SK-N-SH treated with all-trans-retinoic acid at 6 μM for 48 hours (cell line): ENCODE results near the gene FANCI.

Experiments used
- ATAC-seq: fragments of 200-7000 bp; cut with Tn5 transposase; 3 replicates; pipeline ENCODE4 v1.9.1; 2020; ENCODE audit warnings: mild to moderate bottlenecking, moderate library complexity
- ARNTL ChIP-seq: fragments of 450-650 bp; formaldehyde crosslinking; IDR thresholded peaks from 2 replicates; pipeline ENCODE4 v1.5.0; 2020; ENCODE audit warnings: low read depth, mild to moderate bottlenecking, moderate library complexity, borderline replicate concordance
- BACH2 ChIP-seq: fragments of 250-450 bp; sonication (Bioruptor Pico); IDR thresholded peaks from 2 replicates; pipeline ENCODE4 v1.9.0; 2021; ENCODE audit warnings: mild to moderate bottlenecking, borderline replicate concordance
- CSDC2 ChIP-seq: fragments of 250-450 bp; sonication (Bioruptor Pico); IDR thresholded peaks from 2 replicates; pipeline ENCODE4 v1.5.0; 2020; ENCODE audit warnings: mild to moderate bottlenecking, moderate library complexity
- ESRRG ChIP-seq: fragments of 250-450 bp; sonication (Bioruptor Pico); IDR thresholded peaks from 2 replicates; pipeline ENCODE4 v1.6.1; 2021; ENCODE audit warnings: mild to moderate bottlenecking
- GLIS3 ChIP-seq: fragments of 250-450 bp; sonication (Bioruptor Pico); IDR thresholded peaks from 2 replicates; pipeline ENCODE4 v1.5.0; 2020; ENCODE audit warnings: mild to moderate bottlenecking, moderate library complexity
- ISL1 ChIP-seq: fragments of 250-450 bp; sonication (Bioruptor Pico); IDR thresholded peaks from 2 replicates; pipeline ENCODE4 v2.1.2; 2022; ENCODE audit warnings: mild to moderate bottlenecking, moderate library complexity
- OSR1 ChIP-seq: fragments of 250-450 bp; sonication (Bioruptor Pico); IDR thresholded peaks from 2 replicates; pipeline ENCODE4 v1.8.0; 2022; ENCODE audit warnings: moderate library complexity, mild to moderate bottlenecking, inconsistent platforms
- POU6F1 ChIP-seq: fragments of 250-450 bp; sonication (Bioruptor Pico); IDR thresholded peaks from 2 replicates; pipeline ENCODE4 v1.8.0; 2021; ENCODE audit warnings: low read depth, mild to moderate bottlenecking, moderate library complexity, borderline replicate concordance
- PPARA ChIP-seq: fragments of 250-450 bp; sonication (Bioruptor Pico); IDR thresholded peaks from 2 replicates; pipeline ENCODE4 v1.5.0; 2020; ENCODE audit warnings: mild to moderate bottlenecking, borderline replicate concordance
- RARB ChIP-seq: fragments of 250-450 bp; sonication (Bioruptor Pico); IDR thresholded peaks from 2 replicates; pipeline ENCODE4 v1.8.0; 2021; ENCODE audit warnings: mild to moderate bottlenecking, moderate library complexity
- SNAI2 ChIP-seq: fragments of 250-450 bp; sonication (Bioruptor Pico); IDR thresholded peaks from 2 replicates; pipeline ENCODE4 v1.5.0; 2020; ENCODE audit warnings: mild to moderate bottlenecking, moderate library complexity
- TCF4 ChIP-seq: fragments of 250-450 bp; sonication (Bioruptor Pico); IDR thresholded peaks from 2 replicates; pipeline ENCODE4 v1.8.0; 2021; ENCODE audit warnings: mild to moderate bottlenecking, moderate library complexity, borderline replicate concordance
- TOX ChIP-seq: fragments of 250-450 bp; sonication (Bioruptor Pico); IDR thresholded peaks from 2 replicates; pipeline ENCODE4 v1.8.0; 2021; ENCODE audit warnings: mild to moderate bottlenecking, moderate library complexity, borderline replicate concordance
- TSHZ2 ChIP-seq: fragments of 250-450 bp; sonication (Bioruptor Pico); IDR thresholded peaks from 2 replicates; pipeline ENCODE4 v1.5.0; 2020; ENCODE audit warnings: mild to moderate bottlenecking, moderate library complexity
- ZC3H10 ChIP-seq: fragments of 250-450 bp; sonication (Bioruptor Pico); IDR thresholded peaks from 2 replicates; pipeline ENCODE4 v1.5.1; 2021; ENCODE audit warnings: mild to moderate bottlenecking, moderate library complexity
- ZFP3 ChIP-seq: fragments of 250-450 bp; sonication (Bioruptor Pico); IDR thresholded peaks from 2 replicates; pipeline ENCODE4 v1.5.0; 2020; ENCODE audit warnings: mild to moderate bottlenecking, moderate library complexity
- ZFP30 ChIP-seq: fragments of 450-650 bp; formaldehyde crosslinking; IDR thresholded peaks from 2 replicates; pipeline ENCODE4 v1.5.0; 2022; ENCODE audit warnings: mild to moderate bottlenecking, moderate library complexity
- ZNF565 ChIP-seq: fragments of 450-650 bp; formaldehyde crosslinking; conservative IDR thresholded peaks from 2 replicates; pipeline ENCODE4 v1.5.0; 2020; ENCODE audit warnings: low read depth, mild to moderate bottlenecking, moderate library complexity
- ZNF70 ChIP-seq: fragments of 450-650 bp; formaldehyde crosslinking; IDR thresholded peaks from 2 replicates; pipeline ENCODE4 v1.5.0; 2020; ENCODE audit warnings: mild to moderate bottlenecking, moderate library complexity
- ZNF8 ChIP-seq: fragments of 450-650 bp; formaldehyde crosslinking; IDR thresholded peaks from 2 replicates; pipeline ENCODE4 v1.5.0; 2020; ENCODE audit warnings: mild to moderate bottlenecking, moderate library complexity
- TF ChIP-seq, protein P1 (sequence below): fragments of 250-450 bp; sonication (Bioruptor Pico); IDR thresholded peaks from 2 replicates; pipeline ENCODE4 v1.5.1; 2021; ENCODE audit warnings: mild to moderate bottlenecking, moderate library complexity
- TF ChIP-seq, protein P2 (sequence below): fragments of 250-450 bp; sonication (Bioruptor Pico); IDR thresholded peaks from 2 replicates; pipeline ENCODE4 v1.5.1; 2020; ENCODE audit warnings: low read depth, mild to moderate bottlenecking, moderate library complexity
- TF ChIP-seq, protein P3 (sequence below): fragments of 250-450 bp; sonication (Bioruptor Pico); IDR thresholded peaks from 2 replicates; pipeline ENCODE4 v1.8.0; 2020; ENCODE audit warnings: mild to moderate bottlenecking, moderate library complexity, borderline replicate concordance

The FANCI gene

GRCh38 chr15:89217686-89218376 lies 25.9 kb upstream of the FANCI start:
- ATAC-seq, result no peak
- TF ChIP-seq OSR1 (CRISPR knock-in tag) (no peak), CSDC2 (no peak), BACH2 (CRISPR knock-in tag) (no peak), ESRRG (CRISPR knock-in tag) (no peak), ZFP30 (no peak), TCF4 (no peak), ARNTL (CRISPR knock-in tag) (no peak), ZC3H10 (CRISPR knock-in tag) (no peak), ZNF565 (CRISPR knock-in tag) (no peak)
- TF ChIP-seq, protein P1, sequence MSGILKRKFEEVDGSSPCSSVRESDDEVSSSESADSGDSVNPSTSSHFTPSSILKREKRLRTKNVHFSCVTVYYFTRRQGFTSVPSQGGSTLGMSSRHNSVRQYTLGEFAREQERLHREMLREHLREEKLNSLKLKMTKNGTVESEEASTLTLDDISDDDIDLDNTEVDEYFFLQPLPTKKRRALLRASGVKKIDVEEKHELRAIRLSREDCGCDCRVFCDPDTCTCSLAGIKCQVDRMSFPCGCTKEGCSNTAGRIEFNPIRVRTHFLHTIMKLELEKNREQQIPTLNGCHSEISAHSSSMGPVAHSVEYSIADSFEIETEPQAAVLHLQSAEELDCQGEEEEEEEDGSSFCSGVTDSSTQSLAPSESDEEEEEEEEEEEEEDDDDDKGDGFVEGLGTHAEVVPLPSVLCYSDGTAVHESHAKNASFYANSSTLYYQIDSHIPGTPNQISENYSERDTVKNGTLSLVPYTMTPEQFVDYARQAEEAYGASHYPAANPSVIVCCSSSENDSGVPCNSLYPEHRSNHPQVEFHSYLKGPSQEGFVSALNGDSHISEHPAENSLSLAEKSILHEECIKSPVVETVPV (CRISPR knock-in tag), result no peak

GRCh38 chr15:89218531-89218930 lies 25.2 kb upstream of the FANCI start:
- TF ChIP-seq SNAI2 (CRISPR knock-in tag), result no peak
- no peak for TF ChIP-seq ZC3H10 (CRISPR knock-in tag)
- no peak for TF ChIP-seq OSR1 (CRISPR knock-in tag)
- no peak for TF ChIP-seq BACH2 (CRISPR knock-in tag)
- TF ChIP-seq ZNF70, result no peak
- TF ChIP-seq PPARA (CRISPR knock-in tag), result no peak
- TF ChIP-seq CSDC2, result no peak
- no peak for TF ChIP-seq POU6F1 (CRISPR knock-in tag)
- no peak for TF ChIP-seq RARB (CRISPR knock-in tag)
- TF ChIP-seq TCF4, result no peak
- no peak for TF ChIP-seq ZNF565 (CRISPR knock-in tag)
- no peak for TF ChIP-seq TOX (CRISPR knock-in tag)
- no peak for TF ChIP-seq ESRRG (CRISPR knock-in tag)
- no peak for TF ChIP-seq ZFP3 (CRISPR knock-in tag)
- TF ChIP-seq ISL1 (CRISPR knock-in tag), result no peak
- TF ChIP-seq TSHZ2, result no peak
- no peak for TF ChIP-seq ZFP30
- TF ChIP-seq, protein P1 (CRISPR knock-in tag), result no peak
- no peak for ATAC-seq

- no peak for ATAC-seq
- TF ChIP-seq ZFP30 (no peak), RARB (CRISPR knock-in tag) (no peak), GLIS3 (no peak), ZC3H10 (CRISPR knock-in tag) (no peak), BACH2 (CRISPR knock-in tag) (no peak), CSDC2 (no peak), ZFP3 (CRISPR knock-in tag) (no peak), OSR1 (CRISPR knock-in tag) (no peak), PPARA (CRISPR knock-in tag) (no peak), ZNF8 (CRISPR knock-in tag) (no peak)
- TF ChIP-seq, protein P2, sequence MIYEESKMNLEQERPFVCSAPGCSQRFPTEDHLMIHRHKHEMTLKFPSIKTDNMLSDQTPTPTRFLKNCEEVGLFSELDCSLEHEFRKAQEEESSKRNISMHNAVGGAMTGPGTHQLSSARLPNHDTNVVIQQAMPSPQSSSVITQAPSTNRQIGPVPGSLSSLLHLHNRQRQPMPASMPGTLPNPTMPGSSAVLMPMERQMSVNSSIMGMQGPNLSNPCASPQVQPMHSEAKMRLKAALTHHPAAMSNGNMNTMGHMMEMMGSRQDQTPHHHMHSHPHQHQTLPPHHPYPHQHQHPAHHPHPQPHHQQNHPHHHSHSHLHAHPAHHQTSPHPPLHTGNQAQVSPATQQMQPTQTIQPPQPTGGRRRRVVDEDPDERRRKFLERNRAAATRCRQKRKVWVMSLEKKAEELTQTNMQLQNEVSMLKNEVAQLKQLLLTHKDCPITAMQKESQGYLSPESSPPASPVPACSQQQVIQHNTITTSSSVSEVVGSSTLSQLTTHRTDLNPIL, result no peak
- TF ChIP-seq, protein P3, sequence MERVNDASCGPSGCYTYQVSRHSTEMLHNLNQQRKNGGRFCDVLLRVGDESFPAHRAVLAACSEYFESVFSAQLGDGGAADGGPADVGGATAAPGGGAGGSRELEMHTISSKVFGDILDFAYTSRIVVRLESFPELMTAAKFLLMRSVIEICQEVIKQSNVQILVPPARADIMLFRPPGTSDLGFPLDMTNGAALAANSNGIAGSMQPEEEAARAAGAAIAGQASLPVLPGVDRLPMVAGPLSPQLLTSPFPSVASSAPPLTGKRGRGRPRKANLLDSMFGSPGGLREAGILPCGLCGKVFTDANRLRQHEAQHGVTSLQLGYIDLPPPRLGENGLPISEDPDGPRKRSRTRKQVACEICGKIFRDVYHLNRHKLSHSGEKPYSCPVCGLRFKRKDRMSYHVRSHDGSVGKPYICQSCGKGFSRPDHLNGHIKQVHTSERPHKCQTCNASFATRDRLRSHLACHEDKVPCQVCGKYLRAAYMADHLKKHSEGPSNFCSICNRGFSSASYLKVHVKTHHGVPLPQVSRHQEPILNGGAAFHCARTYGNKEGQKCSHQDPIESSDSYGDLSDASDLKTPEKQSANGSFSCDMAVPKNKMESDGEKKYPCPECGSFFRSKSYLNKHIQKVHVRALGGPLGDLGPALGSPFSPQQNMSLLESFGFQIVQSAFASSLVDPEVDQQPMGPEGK (CRISPR knock-in tag), result no peak
- TF ChIP-seq, protein P1 (CRISPR knock-in tag), result no peak
Observed at GRCh38 chr15:89221543-89221942, 22.2 kb upstream of the FANCI start, which contains the start of gene RLBP1. Gene RLBP1, minus strand, starts transcription at chr15:89221579. Its CDS starts 2,604 bp downstream, at chr15:89218975.
